IPS-18c (cell line): Measurements from ENCODE around the gene SLCO2B1.

Experiments used
- H3K4me3 ChIP-seq: 2 replicates; pipeline ENCODE4 v1.7.0; 2013; ENCODE audit warnings: low read depth, mild to moderate bottlenecking, low read length, moderate library complexity; ENCODE audit not compliant: insufficient read depth
- H3K9me3 ChIP-seq: one replicate; pipeline ENCODE4 v1.6.1; 2013; ENCODE audit warnings: mild to moderate bottlenecking, low read length, moderate library complexity; ENCODE audit not compliant: control insufficient read depth, insufficient read depth

SLCO2B1 gene

DNA sequence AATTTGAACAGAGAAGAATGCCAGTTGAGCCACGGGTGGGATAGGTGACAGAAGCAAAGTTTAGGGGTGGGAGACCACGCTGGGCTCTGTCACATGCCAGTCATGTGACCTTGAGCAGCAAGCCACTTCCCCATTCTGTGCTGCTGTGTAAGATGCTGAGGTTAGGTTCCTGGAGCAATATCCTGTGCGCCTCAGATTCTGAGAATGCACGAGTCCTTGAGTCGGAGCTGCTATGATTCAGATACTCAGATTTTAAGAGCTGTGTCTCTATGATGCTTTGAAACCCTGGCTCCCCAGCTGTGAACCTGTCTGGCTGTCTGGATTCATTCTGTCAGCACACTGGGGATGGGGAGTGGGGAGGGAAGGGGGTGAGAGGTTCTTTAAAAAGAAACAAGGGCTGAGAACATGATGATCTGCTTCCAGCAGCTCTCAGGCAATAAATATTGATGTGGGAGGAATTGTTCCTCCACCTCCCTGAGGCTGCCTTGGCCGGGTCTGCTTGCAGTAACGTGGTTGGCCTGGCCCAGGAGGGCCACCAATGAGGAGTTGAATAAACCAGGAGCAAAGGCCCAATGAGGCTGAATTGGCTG is 24.0 kb downstream of the SLCO2B1 start:
- H3K4me3 ChIP-seq, result no peak overlapping the region
- no peaks in the 10 kb centered on the region for H3K9me3 ChIP-seq

DNA sequence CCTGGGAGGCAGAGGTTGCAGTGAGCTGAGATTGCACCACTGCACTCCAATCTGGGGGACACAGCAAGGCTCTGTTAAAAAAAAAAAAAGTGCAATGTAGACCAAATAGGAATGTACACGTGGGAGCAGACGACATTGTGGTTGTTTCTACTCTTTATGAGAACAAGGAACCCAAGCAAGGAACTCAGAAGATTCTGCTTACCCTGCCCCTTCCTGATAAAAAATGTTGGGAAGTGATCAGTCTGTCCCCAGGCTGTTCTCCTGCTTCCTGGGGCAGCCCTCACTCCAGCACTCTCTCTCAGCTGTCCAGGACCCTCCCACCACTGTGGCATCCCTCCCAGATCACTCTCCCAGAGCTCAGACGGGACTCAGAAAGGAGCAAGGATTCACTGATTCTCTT is 31.8 kb downstream of the SLCO2B1 start:
- Histone ChIP-seq H3K9me3 (no peaks in the 10 kb centered on the region), H3K4me3 (no peak overlapping the region)

DNA sequence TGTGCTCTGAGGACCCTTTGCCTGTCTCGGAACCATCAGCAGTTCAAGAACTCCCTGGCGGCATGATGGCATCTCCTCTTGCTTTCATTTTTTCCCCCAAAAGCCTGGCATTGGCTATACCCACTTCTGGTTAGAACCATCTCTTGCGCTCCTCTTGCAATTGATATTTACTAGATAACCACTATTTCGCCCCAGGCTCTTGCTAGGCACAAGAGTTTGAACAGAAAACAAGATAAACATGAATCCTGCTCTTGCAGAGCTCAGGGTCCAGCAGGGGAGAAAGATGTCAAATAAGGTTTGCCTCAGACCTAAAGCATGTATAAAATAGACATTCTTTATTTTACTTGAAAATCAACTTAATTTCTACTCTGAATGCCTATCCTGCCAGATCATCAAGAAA is 33.1 kb downstream of the SLCO2B1 start:
- H3K9me3 ChIP-seq, result no peaks in the 10 kb centered on the region
- no peak overlapping the region for H3K4me3 ChIP-seq

DNA sequence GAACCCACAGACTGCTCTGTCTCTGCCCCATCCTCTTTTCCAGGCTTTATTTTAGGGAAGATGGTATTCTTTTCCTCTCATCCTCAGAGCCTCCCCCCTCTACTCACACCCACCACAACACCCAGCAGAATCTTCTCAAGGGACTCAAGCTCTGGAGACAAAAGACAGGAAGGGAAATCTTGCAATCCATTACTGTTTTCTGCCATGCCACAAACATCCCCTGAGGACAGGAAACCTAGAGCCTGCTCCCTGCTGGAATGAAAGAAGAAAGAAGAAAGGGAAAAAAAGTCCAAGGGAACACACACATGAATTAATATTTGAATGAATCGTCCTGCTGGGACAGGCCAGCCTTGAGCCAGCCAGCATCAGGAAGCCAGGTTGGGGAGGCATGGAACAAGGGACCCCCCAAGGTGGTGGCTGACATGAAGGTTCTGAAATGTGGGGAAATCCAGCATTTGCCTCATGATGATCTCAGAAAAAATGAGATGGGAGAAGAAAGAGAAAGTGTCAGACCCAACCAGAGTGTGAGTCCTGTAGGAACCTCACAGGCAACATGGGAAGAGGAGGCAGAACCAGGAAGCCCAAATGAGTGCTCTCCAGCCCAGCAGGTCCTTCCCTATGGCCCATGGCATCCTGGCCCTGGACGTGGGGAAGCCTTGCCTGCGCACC is 34.0 kb downstream of the SLCO2B1 start:
- Histone ChIP-seq H3K9me3 (no peaks in the 10 kb centered on the region), H3K4me3 (no peak overlapping the region)

DNA sequence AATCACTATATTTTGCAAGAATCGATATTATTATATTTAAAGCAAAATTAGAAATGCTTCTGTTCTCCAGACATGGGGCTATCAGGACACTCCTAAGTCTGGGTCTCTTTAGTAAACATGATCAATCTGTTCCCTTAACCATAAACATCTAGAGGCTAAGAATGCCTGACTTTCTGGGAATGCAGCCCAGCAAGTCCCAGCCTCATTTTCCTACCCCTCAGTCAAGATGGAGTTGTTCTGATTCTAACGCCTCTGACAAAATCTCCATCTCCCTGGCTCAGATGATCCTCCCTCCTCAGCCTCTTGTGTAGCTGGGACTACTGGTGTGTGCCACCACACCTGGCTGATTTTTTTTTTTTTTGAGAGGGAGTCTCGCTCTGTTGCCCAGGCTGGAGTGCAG is 35.0 kb downstream of the SLCO2B1 start:
- H3K9me3 ChIP-seq, result no peaks in the 10 kb centered on the region
- no peak overlapping the region for H3K4me3 ChIP-seq

DNA sequence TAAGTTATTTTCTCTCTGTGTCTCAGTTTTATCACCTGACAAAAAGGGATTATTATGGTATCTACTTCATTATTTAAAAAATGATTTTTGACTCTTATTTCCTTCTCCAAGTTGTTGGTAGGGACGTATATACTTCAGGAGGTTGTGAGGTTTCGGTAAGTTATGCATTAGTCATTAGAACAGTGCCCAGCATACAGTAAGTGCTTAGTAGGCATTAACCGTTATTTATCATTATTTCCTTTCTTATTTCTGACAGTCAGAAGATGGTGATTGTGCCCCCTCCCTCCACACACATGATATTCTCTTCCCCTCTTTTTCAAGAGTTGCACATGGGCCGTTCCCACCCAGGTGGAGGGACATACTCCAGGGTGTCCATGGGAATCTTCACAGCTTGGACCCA is 36.1 kb downstream of the SLCO2B1 start:
- H3K9me3 ChIP-seq, result no peaks in the 10 kb centered on the region
- no peak overlapping the region for H3K4me3 ChIP-seq

DNA sequence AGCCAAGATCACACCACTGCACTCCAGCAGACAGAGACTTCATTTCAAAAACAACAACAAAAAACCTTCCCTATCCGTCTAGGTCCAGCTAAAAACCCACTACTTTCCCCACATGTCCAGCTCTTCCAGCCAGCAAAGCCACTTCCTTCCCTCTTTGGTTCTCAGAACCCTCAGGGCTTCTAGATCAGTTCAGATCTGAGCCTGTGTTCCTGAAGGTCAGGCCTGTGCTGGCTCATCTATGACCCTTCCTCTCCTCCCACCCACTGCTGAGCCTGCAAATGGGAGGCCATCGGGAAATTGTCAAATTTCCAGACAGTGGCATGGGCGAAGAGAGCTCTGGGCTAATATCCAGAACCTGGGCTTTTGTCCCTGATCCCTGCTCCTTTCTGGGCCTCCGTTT is 37.8 kb downstream of the SLCO2B1 start:
- Histone ChIP-seq H3K9me3 (no peaks in the 10 kb centered on the region), H3K4me3 (no peak overlapping the region)

DNA sequence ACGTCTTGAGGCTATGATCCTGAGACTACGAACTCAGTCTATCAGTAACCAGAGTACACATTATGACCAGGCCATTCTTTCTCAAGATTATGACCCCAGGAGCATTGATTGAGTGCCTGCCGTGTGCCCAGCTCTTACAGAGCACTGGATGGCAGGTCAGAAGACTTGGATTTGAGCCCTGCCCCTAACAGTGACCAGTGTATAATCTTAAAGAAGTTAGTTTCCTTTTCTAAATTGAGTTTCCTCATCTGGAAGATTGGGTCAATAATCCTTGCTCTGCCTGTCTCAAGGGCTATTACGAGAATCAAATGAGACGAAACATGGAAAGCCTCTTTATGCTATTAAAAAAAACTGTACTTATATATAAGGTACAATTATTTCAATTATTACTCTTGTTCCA is 38.2 kb downstream of the SLCO2B1 start:
- no peak overlapping the region for H3K4me3 ChIP-seq
- H3K9me3 ChIP-seq, result no peaks in the 10 kb centered on the region

DNA sequence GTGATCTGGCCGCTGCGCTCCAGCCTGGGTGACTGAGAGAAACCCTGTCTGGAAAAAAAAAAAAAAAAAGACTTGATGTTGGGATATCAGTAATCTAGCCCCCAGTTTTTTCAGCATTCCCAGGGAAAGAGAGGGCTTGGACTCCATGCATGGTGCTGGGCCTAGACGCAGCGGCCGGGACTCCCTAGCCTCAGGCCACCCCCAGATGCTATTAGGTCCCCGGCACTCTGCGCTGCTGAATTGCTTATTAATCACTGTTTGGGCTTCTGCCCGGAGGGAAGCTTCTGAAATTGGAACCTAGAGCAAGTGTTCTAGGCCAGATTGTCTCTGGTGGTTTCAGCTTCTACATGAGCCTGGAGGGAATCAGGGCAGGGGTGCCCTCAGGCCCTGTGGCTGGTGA is 39.0 kb downstream of the SLCO2B1 start:
- H3K9me3 ChIP-seq, result no peaks in the 10 kb centered on the region
- no peak overlapping the region for H3K4me3 ChIP-seq

DNA sequence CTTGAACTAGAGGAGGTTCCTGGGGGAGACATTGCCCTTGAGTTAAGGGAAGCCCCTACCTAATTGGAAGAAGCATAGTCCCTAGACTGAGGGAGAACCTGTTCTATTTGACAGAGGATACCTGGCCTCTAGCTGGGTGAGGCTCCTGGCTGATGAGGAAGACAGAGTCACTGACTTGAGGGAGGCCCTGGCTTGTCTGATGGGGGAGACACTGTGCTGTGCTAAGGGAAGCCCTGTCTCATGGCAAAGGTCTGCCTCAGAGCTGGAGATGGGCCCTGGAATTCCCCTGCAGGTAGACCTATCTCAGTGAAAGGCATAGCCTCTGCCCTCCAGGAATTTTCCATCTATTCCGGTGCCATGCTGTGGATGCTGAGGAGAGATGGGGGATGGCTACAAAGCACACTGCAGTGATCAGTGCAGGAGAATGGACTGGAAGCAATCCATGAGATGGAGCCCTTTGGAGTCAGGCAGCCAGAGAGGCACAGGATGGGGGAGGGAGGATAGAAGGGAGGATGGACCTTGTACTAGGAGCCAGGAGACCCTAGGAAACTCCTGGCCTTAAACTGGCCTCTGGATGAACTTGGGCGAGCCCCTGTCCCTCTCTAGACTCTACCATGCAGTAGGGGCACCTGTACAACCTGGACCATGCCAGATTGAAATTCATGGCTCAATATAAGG is 39.9 kb downstream of the SLCO2B1 start:
- Histone ChIP-seq H3K4me3 (no peak overlapping the region), H3K9me3 (no peaks in the 10 kb centered on the region)

DNA sequence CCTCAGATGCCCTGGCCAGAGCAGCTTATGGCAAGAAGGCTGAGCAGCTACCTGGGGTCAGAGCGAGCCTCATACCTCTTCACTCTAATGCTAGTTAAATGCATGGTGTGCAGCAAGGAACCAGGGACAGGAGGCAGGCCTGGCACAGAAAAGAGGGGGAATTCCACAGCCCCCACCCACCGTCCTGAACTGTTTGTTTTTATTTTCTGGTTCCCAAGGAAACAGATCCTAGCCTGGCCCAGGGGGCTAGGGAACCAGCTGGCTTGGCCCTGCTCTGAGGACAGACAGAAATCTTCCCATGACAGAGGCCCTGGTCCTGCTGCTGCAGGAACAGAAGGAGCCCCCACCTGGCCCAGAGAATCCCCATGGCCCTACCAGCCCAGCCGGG is 40.4 kb downstream of the SLCO2B1 start:
- H3K9me3 ChIP-seq, result no peaks in the 10 kb centered on the region
- no peak overlapping the region for H3K4me3 ChIP-seq

DNA sequence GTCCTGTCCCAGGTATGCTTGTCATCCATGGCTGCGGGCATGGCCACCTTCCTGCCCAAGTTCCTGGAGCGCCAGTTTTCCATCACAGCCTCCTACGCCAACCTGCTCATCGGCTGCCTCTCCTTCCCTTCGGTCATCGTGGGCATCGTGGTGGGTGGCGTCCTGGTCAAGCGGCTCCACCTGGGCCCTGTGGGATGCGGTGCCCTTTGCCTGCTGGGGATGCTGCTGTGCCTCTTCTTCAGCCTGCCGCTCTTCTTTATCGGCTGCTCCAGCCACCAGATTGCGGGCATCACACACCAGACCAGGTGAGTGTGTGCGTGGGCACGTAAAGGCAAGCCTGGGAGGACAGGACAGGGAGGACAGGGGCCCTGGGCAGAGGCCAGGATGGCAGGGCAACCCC is 42.4 kb downstream of the SLCO2B1 start:
- Histone ChIP-seq H3K9me3 (no peaks in the 10 kb centered on the region), H3K4me3 (no peak overlapping the region)

DNA sequence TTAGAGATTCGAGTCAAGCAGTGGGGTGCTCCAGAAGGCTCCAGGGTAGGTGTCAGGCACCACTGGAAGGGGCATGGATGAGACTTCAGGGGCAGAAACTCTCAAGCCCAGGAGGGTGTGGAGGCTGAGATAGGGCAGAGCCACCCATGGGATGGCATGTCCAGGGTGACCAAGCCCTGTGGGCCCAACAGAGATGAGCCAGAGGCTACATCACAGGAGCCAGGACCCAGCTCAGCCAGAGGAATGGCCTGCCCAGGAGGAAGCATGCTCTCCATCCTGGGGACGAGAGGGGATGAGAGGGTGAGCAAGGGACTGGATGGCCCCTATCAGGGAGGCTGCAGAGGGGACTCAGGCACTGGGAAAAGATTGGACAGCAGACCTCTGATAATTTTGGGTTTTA is 42.8 kb downstream of the SLCO2B1 start:
- Histone ChIP-seq H3K9me3 (no peaks in the 10 kb centered on the region), H3K4me3 (no peak overlapping the region)

DNA sequence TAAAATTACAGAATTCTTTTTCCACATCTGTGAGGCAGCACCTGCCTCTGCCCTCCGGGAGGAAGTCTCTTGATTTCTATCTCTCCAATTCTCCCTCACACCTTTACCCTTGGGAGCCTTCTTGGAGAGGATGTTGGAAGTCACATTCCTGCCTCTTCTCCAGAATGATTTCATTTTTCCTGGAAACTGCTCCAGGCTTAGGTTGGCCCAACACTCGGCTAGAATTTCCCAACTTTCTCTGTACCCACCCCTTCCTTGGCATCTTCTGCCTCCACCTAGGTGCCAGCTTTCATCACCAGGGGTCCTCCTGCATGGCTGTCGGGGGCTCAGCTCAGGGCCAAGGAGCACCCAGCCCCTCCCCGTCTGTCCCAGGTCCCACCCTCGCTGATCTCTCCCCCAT is 43.2 kb downstream of the SLCO2B1 start:
- Histone ChIP-seq H3K9me3 (no peaks in the 10 kb centered on the region), H3K4me3 (no peak overlapping the region)

DNA sequence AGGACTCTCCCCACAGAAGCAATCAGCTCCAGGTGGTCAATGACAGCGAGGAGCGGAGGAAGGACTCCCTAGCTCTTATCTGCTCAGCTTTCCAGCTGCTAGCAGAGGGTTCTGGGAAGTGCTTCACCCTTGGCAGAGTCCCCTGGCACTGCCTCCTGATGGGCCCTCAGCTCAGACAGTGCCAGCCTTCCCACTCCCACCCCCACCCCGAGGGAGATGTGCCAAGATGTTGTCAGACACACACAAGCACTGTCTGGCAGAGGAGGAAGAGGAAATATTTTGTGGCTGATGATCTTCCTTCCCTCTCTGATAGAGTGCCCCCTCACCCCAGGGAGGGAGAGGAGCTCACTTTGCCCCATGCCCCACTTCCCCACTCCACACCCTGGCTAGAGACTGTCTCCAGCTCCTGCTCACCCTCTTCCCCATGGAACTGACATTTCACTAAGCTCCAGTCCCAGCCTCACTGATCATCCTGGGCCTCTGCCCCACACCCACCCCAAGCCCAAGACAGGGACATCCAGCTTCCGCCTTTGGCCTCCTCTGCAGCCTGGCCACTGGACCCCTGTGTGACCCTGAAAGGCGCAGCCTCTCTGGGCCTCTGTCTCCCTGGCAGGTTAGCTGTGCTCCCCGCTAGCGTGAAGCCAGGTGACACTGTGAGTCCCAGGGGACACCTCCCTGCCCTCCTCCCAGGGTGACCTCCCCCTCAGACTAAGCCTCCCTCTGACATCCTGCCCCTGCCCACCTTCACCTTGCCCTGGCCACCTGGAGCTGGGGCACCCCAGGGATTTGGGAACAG is 44.5 kb downstream of the SLCO2B1 start:
- no peak overlapping the region for H3K4me3 ChIP-seq
- H3K9me3 ChIP-seq, result no peaks in the 10 kb centered on the region

DNA sequence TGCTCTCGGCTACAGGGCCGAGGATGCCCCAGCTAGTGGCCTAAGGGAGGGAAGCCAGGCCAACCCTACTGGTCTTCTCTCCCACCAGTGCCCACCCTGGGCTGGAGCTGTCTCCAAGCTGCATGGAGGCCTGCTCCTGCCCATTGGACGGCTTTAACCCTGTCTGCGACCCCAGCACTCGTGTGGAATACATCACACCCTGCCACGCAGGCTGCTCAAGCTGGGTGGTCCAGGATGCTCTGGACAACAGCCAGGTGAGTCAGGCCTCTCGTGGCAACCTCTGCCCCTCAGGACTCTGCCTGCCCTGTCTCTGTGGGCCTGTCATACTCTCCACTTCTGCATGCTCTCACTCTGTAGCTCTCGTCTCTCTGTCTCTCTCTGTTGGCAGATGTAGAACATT is 45.5 kb downstream of the SLCO2B1 start:
- no peaks in the 10 kb centered on the region for H3K9me3 ChIP-seq
- no peak overlapping the region for H3K4me3 ChIP-seq

DNA sequence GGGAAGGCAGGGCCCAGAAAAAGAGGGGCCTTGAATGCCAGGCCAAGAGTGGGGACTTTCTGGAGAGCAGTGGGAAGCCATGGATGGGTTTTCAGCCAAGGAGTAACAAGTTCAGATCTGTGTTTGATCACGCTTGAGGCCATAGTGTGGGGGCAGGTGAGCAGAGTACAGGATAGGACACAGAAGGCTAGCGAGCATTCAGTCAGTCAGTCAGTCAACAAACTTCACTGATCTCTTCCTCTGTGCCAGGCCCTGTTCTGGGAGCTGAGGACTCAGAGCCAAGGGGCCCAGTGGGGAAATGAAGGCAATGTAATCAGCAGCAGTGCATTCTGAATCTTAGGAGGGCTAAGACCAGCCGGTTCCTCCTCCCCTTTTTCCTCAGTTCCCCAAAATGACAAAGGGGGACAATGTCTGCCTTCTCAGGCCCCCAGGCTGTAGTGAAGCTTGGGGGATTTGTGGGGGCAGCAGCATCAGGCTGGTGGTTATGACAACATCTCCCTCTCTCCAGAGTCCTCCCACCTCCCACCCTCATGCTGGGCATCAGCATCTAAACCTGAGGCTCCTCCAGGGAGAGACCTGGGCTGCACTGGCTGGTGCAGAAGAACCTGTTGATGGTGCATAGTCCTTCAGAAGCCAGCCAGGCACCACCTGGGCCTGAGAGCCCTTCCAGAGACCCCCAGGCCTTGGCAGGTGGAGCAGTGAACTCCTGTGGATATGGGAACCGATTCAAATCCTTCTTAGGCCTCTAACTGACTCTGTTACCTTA is 46.8 kb downstream of the SLCO2B1 start:
- no peaks in the 10 kb centered on the region for H3K9me3 ChIP-seq

More for the DNA sequence above, 46.8 kb downstream of the SLCO2B1 start:
- no peak overlapping the region for H3K4me3 ChIP-seq
